Pancreas (tissue), 10 donors: ENCODE data around the gene ACOXL. TPM values are rescaled to one million over a fixed set of nuclear protein-coding genes. Genes with fewer than 3 reads are reported as not detected.

Experiments used
- ATAC-seq, 4 donors: fragments of 200-7000 bp; cut with Tn5 transposase; one replicate each; pipeline versions ENCODE4 v1.8.0 to v1.9.1; 2020; ENCODE audit warnings: mild to moderate bottlenecking in 4 of 4, moderate library complexity in 4 of 4
- DNase-seq, 6 donors: peaks; one replicate each; pipeline ENCODE4 v3.0.0-alpha.2; 2020
- FAIRE-seq: peaks from 2 replicates; lab custom pipeline; 2012; peaks lifted over from hg19 to GRCh38; lab: Jason Lieb, UNC
- H3K27ac ChIP-seq, 4 donors: fragments of 200-600 bp; sonication (generic); 1 replicate in 3 of 4; 2 replicates in 1 of 4; pipeline versions ENCODE4 v1.5.0 to v1.8.0; 2020
- H3K27me3 ChIP-seq, 4 donors: fragments of 200-600 bp; one replicate each; pipeline ENCODE4 v1.8.0; 2021
- H3K36me3 ChIP-seq, 3 donors: fragments of 200-600 bp; sonication (generic) in 1 of 3; one replicate each; pipeline versions ENCODE4 v1.5.0 to v1.8.0; 2020 to 2021
- H3K4me1 ChIP-seq, 3 donors: fragments of 200-600 bp; one replicate each; pipeline ENCODE4 v1.8.0; 2021
- H3K4me3 ChIP-seq, 4 donors: fragments of 200-600 bp; sonication (generic) in 2 of 4; one replicate each; pipeline versions ENCODE4 v1.5.0 to v1.8.0; 2020 to 2021
- H3K9me3 ChIP-seq, 4 donors: fragments of 200-600 bp; one replicate each; pipeline ENCODE4 v1.8.0; 2021
- CTCF ChIP-seq, 4 donors: fragments of 200-600 bp; sonication (generic) in 3 of 4; IDR thresholded peaks; one replicate each; pipeline versions ENCODE4 v1.5.0 to v1.8.0; 2021; ENCODE audit warnings: antibody characterized with exemption in 4 of 4
- WGBS, 2 donors: extraction: QIAGEN DNeasy Blood & Tissue Kit; methylation state at CpG; one replicate each; pipeline ENCODE4 v1.1.7; 2013; 5-methylcytosine and 5-hydroxymethylcytosine counted together
- intact Hi-C, 3 donors: fragments of 100-400 bp; cut with DNase I; formaldehyde crosslinking; loops; one replicate each; pipeline versions ENCODE4 v1.11.1 to v1.14.2; 2022
- polyA plus RNA-seq, 2 donors: library from polyadenylated mRNA; stranded (reverse); fragments of 200-250 nt; gene quantifications; one replicate each; pipeline ENCODE4 v1.2.3, GENCODE V29; 2013
- total RNA-seq, 6 donors: library from RNA; stranded (reverse); fragmentation: NEBNext Ultra II Directional in 4 of 6; extraction: Animal tissue kit (Norgen Biotek cat#: 25700) in 4 of 6; gene quantifications; one replicate each; pipeline versions ENCODE4 v1.2.1 to v1.2.4, GENCODE V29; 2021 to 2023
- donor health status: healthy with polysubstance abuse.
- donor health status: DM: no; HTN: no; CAD: no; lungs with moderate emphysema.
- donor health status: DM: no; HTN: no; CAD: no.
- donor health status: control.
- donor health status: control.
- donor health status: Bipolar disorder and iron deficiency.
- donor health status: DM: yes; HTN: yes; CAD: no.
- donor health status: DM: no; HTN: no; CAD: no.
- donor health status: DM: no; HTN: no; CAD: no.
- donor health status: DM: yes; HTN: yes; CAD: no.

Gene ACOXL
- total and polyA plus RNA-seq, 8 donors = 0.06 to 0.75 (median 0.21) TPM; not detected in 2

GRCh38 chr2:110878150-110878549, 145.8 kb downstream of the ACOXL start:
- no peak for ATAC-seq
- FAIRE-seq = no peak
- no peak for TF ChIP-seq CTCF (IDR thresholded peaks at IDR 0.05)

GRCh38 chr2:110881908-110882307, 149.5 kb downstream of the ACOXL start:
- intact Hi-C loops = no loop called here
- no peaks in the 10 kb centered on the region for H3K36me3 ChIP-seq
- H3K9me3 ChIP-seq = no peaks in the 10 kb centered on the region
- H3K27me3 ChIP-seq = no peaks in the 10 kb centered on the region
- DNase-seq (no peak), FAIRE-seq (no peak), ATAC-seq (no peak)
- no peak overlapping the region for H3K4me3 ChIP-seq
- TF ChIP-seq CTCF (IDR thresholded peaks at IDR 0.05) = no peak
- H3K4me1 ChIP-seq = no peaks in the 10 kb centered on the region
- 90 to 96% methylated on average over 6 of the region's 6 CpGs for WGBS, 2 donors
- no peak overlapping the region for H3K27ac ChIP-seq

More at GRCh38 chr2:110878150-110878549, 145.8 kb downstream of the ACOXL start:
- WGBS, 2 donors = 76 to 81% methylated on average over 3 of the region's 3 CpGs
- Histone ChIP-seq H3K9me3 (no peaks in the 10 kb centered on the region), H3K27ac (no peak overlapping the region), H3K4me3 (no peak overlapping the region), H3K36me3 (no peaks in the 10 kb centered on the region), H3K27me3 (no peaks in the 10 kb centered on the region), H3K4me1 (no peaks in the 10 kb centered on the region)
- intact Hi-C loops = no loop called here
- DNase-seq = no peak

GRCh38 chr2:110883406-110883805, 151.0 kb downstream of the ACOXL start:
- no peak overlapping the region for H3K27ac ChIP-seq
- DNase-seq = no peak
- H3K36me3 ChIP-seq = no peaks in the 10 kb centered on the region
- no peak overlapping the region for H3K4me3 ChIP-seq
- no peak for TF ChIP-seq CTCF (IDR thresholded peaks at IDR 0.05)
- H3K4me1 ChIP-seq = no peaks in the 10 kb centered on the region
- H3K27me3 ChIP-seq = no peaks in the 10 kb centered on the region
- no peak for FAIRE-seq
- H3K9me3 ChIP-seq = no peaks in the 10 kb centered on the region
- intact Hi-C loops = no loop called here
- 81 to 86% methylated on average over 1 of the region's 1 CpG for WGBS, 2 donors
- ATAC-seq = no peak

- Histone ChIP-seq H3K36me3 (no peaks in the 10 kb centered on the region), H3K27ac (no peak overlapping the region), H3K4me3 (no peak overlapping the region), H3K9me3 (no peaks in the 10 kb centered on the region), H3K27me3 (no peaks in the 10 kb centered on the region), H3K4me1 (no peaks in the 10 kb centered on the region)
- intact Hi-C loops = no loop called here
- no peak for DNase-seq
- TF ChIP-seq CTCF (IDR thresholded peaks at IDR 0.05) = no peak
- FAIRE-seq = no peak
- WGBS, 2 donors = 79 to 82% methylated on average over 4 of the region's 4 CpGs
- ATAC-seq = no peak
Observed at GRCh38 chr2:110885256-110885655, 152.9 kb downstream of the ACOXL start.

GRCh38 chr2:110886826-110887573, 154.6 kb downstream of the ACOXL start:
- intact Hi-C loops = no loop called here

More at GRCh38 chr2:110886826-110887573, 154.6 kb downstream of the ACOXL start:
- no peak for TF ChIP-seq CTCF (IDR thresholded peaks at IDR 0.05)
- FAIRE-seq = no peak
- H3K36me3 ChIP-seq = no peaks in the 10 kb centered on the region
- DNase-seq = no peak
- no peaks in the 10 kb centered on the region for H3K27me3 ChIP-seq
- no peak overlapping the region for H3K4me3 ChIP-seq
- 74 to 85% methylated on average over 11 of the region's 11 CpGs for WGBS, 2 donors
- ATAC-seq = no peak
- no peaks in the 10 kb centered on the region for H3K9me3 ChIP-seq
- H3K27ac ChIP-seq = no peak overlapping the region
- H3K4me1 ChIP-seq = no peaks in the 10 kb centered on the region
